H1 (cell line): ENCODE measurements around the gene IGF2R. TPM values are rescaled to one million over a fixed set of nuclear protein-coding genes. Genes with fewer than 3 reads are reported as not detected.

Experiments used
- CTCF ChIA-PET: fragments of 300-600 bp; sonication (Branson Sonifier 250); formaldehyde crosslinking; loops from one replicate; lab custom pipeline; 2021; ENCODE audit not compliant: partially characterized antibody; lab: Charles Lee
- POLR2A ChIA-PET: fragments of 300-600 bp; sonication (Branson Sonifier 250); formaldehyde crosslinking; loops from one replicate; lab custom pipeline; 2021; ENCODE audit warnings: inconsistent platforms; ENCODE audit not compliant: partially characterized antibody; lab: Charles Lee
- DNase-seq, 2 experiments: peaks; one replicate each; pipeline versions ENCODE4 v3.0.0 to v3.0.0-alpha.2; 2010 to 2022; ENCODE audit warnings: low spot score in 2 of 2, low read depth in 1 of 2, mixed read lengths in 1 of 2
- FAIRE-seq: peaks from 2 replicates; lab custom pipeline; 2011; peaks lifted over from hg19 to GRCh38; lab: Jason Lieb, UNC
- H2AFZ ChIP-seq: 2 replicates; pipeline ENCODE4 v1.8.1; 2012; ENCODE audit warnings: low read length, inconsistent platforms
- H2AK5ac ChIP-seq: 2 replicates; pipeline ENCODE4 v1.6.1; 2013; ENCODE audit warnings: low read depth, low read length
- H2BK120ac ChIP-seq: replicated peaks from 2 replicates; pipeline ENCODE3; 2013; ENCODE audit warnings: low read depth, low read length, inconsistent platforms
- H2BK12ac ChIP-seq: 2 replicates; pipeline ENCODE4 v1.6.1; 2013; ENCODE audit warnings: low read depth, low read length
- H2BK15ac ChIP-seq: 2 replicates; pipeline ENCODE4 v1.6.1; 2013; ENCODE audit warnings: low read length
- H2BK20ac ChIP-seq: 2 replicates; pipeline ENCODE4 v1.6.1; 2013; ENCODE audit warnings: low read length
- H2BK5ac ChIP-seq: 2 replicates; pipeline ENCODE4 v1.6.1; 2013; ENCODE audit warnings: low read depth, low read length
- H3K14ac ChIP-seq: 2 replicates; pipeline ENCODE4 v1.6.1; 2013; ENCODE audit warnings: inconsistent platforms; ENCODE audit not compliant: insufficient read length
- H3K18ac ChIP-seq: 2 replicates; pipeline ENCODE4 v1.6.1; 2013; ENCODE audit warnings: low read length; ENCODE audit errors: extremely low read depth
- H3K23ac ChIP-seq: 2 replicates; pipeline ENCODE4 v1.6.1; 2013; ENCODE audit warnings: inconsistent platforms; ENCODE audit not compliant: insufficient read length
- H3K23me2 ChIP-seq: 2 replicates; pipeline ENCODE4 v1.6.1; 2013; ENCODE audit warnings: low read depth, low read length
- H3K27ac ChIP-seq: 2 replicates; pipeline ENCODE4 v1.6.1; 2011; ENCODE audit warnings: low read depth, low read length, inconsistent platforms
- H3K27me3 ChIP-seq, 4 experiments: replicated peaks in 1 of 4; 1 replicate in 1 of 4; 2 replicates in 3 of 4; pipeline versions ENCODE4 v1.6.1 to v1.8.1; 2011 to 2013; ENCODE audit warnings: low read length in 3 of 4, mild to moderate bottlenecking in 3 of 4, inconsistent platforms in 2 of 4, mixed read lengths in 2 of 4, moderate library complexity in 1 of 4; ENCODE audit not compliant: control insufficient read depth in 3 of 4, insufficient read depth in 3 of 4; ENCODE audit errors: extremely low read depth in 1 of 4
- H3K36me3 ChIP-seq, 4 experiments: 2 replicates each; pipeline versions ENCODE4 v1.6.1 to v1.8.1; 2011 to 2013; ENCODE audit warnings: mild to moderate bottlenecking in 4 of 4, low read length in 3 of 4, moderate library complexity in 2 of 4, control low read depth in 1 of 4, inconsistent platforms in 1 of 4; ENCODE audit not compliant: insufficient read depth in 4 of 4, control insufficient read depth in 2 of 4
- H3K4ac ChIP-seq: replicated peaks from 2 replicates; pipeline ENCODE3; 2013; ENCODE audit warnings: low read length, low read depth, mixed read lengths, inconsistent platforms; ENCODE audit not compliant: insufficient read length
- H3K4me1 ChIP-seq, 4 experiments: replicated peaks in 1 of 4; 1 replicate in 1 of 4; 2 replicates in 3 of 4; pipeline versions ENCODE4 v1.6.1 to v1.8.1; 2011 to 2013; ENCODE audit warnings: low read length in 3 of 4, inconsistent platforms in 2 of 4, mixed read lengths in 1 of 4; ENCODE audit not compliant: insufficient read depth in 4 of 4, control insufficient read depth in 3 of 4
- H3K4me2 ChIP-seq, 2 experiments: 2 replicates each; pipeline versions ENCODE4 v1.6.1 to v1.8.1; 2011 to 2013; ENCODE audit warnings: low read depth in 2 of 2, low read length in 2 of 2, control low read depth in 1 of 2, inconsistent platforms in 1 of 2, mild to moderate bottlenecking in 1 of 2; ENCODE audit not compliant: insufficient read depth in 1 of 2
- H3K4me3 ChIP-seq, 4 experiments: fragments of 200-600, 300-600 bp in 1 of 4; sonication (generic), shearing (Covaris generic), sonication (Bioruptor Twin) in 1 of 4; 2 replicates each; pipeline versions ENCODE4 v1.5.1 to v1.8.1; 2011 to 2016; ENCODE audit warnings: low read length in 4 of 4, low read depth in 3 of 4, control low read depth in 2 of 4, inconsistent platforms in 2 of 4, mild to moderate bottlenecking in 2 of 4, mixed read lengths in 1 of 4, moderate library complexity in 1 of 4; ENCODE audit not compliant: insufficient read depth in 2 of 4; ENCODE audit errors: extremely low read depth in 1 of 4
- H3K56ac ChIP-seq: replicated peaks from 2 replicates; pipeline ENCODE3; 2013; ENCODE audit warnings: low read depth, mild to moderate bottlenecking, mixed read lengths, low read length, inconsistent platforms; ENCODE audit not compliant: insufficient read length
- H3K79me1 ChIP-seq: 2 replicates; pipeline ENCODE4 v1.6.1; 2013; ENCODE audit warnings: low read depth, low read length, control low read depth
- H3K79me2 ChIP-seq, 2 experiments: 2 replicates each; pipeline versions ENCODE4 v1.6.1 to v1.8.1; 2012 to 2013; ENCODE audit warnings: low read length in 2 of 2, mild to moderate bottlenecking in 2 of 2, inconsistent platforms in 1 of 2; ENCODE audit not compliant: insufficient read depth in 2 of 2, control insufficient read depth in 1 of 2
- H3K9ac ChIP-seq, 4 experiments: replicated peaks in 1 of 4; 1 replicate in 1 of 4; 2 replicates in 3 of 4; pipeline versions ENCODE4 v1.6.1 to v1.8.1; 2011 to 2013; ENCODE audit warnings: low read depth in 3 of 4, low read length in 3 of 4, control low read depth in 2 of 4, mild to moderate bottlenecking in 2 of 4, moderate library complexity in 2 of 4, inconsistent platforms in 1 of 4; ENCODE audit errors: extremely low read depth in 1 of 4
- H3K9me3 ChIP-seq, 2 experiments: 2 replicates each; pipeline versions ENCODE4 v1.6.1 to v1.8.1; 2012 to 2013; ENCODE audit warnings: mild to moderate bottlenecking in 2 of 2, moderate library complexity in 2 of 2, control low read depth in 1 of 2, inconsistent platforms in 1 of 2, low read depth in 1 of 2, low read length in 1 of 2, mixed read lengths in 1 of 2; ENCODE audit not compliant: insufficient read depth in 2 of 2
- H4K20me1 ChIP-seq, 2 experiments: replicated peaks in 1 of 2; 2 replicates each; pipeline versions ENCODE3 to v1.8.1; 2011 to 2013; ENCODE audit warnings: inconsistent platforms in 2 of 2, low read length in 2 of 2, mild to moderate bottlenecking in 1 of 2; ENCODE audit not compliant: insufficient read depth in 2 of 2, control insufficient read depth in 1 of 2
- H4K5ac ChIP-seq: 2 replicates; pipeline ENCODE4 v1.6.1; 2013; ENCODE audit warnings: low read length, low read depth, mixed read lengths, inconsistent platforms; ENCODE audit not compliant: insufficient read length
- H4K8ac ChIP-seq: 2 replicates; pipeline ENCODE4 v1.8.0; 2013; ENCODE audit warnings: mild to moderate bottlenecking, moderate library complexity, low read length, inconsistent platforms; ENCODE audit not compliant: insufficient read depth; ENCODE audit errors: extremely low read depth
- H4K91ac ChIP-seq: replicated peaks from 2 replicates; pipeline ENCODE3; 2013; ENCODE audit warnings: low read length, mixed read lengths, inconsistent platforms; ENCODE audit not compliant: insufficient read length
- BACH1 ChIP-seq: IDR thresholded peaks from 2 replicates; pipeline ENCODE4 v1.6.1; 2012; ENCODE audit warnings: low read length, improper control_type of control experiment
- CEBPB ChIP-seq: IDR thresholded peaks from 2 replicates; pipeline ENCODE4 v1.6.1; 2012; ENCODE audit warnings: low read depth, low read length
- CREB1 ChIP-seq: IDR thresholded peaks from 2 replicates; pipeline ENCODE4 v1.6.1; 2012; ENCODE audit warnings: inconsistent platforms
- EZH2 ChIP-seq: fragments of 200-600 bp; sonication (generic); IDR thresholded peaks from 2 replicates; pipeline ENCODE4 v1.7.1; 2012; ENCODE audit warnings: low read depth, mild to moderate bottlenecking, moderate library complexity, low read length, inconsistent platforms; ENCODE audit not compliant: severe bottlenecking
- JUND ChIP-seq: IDR thresholded peaks from 2 replicates; pipeline ENCODE4 v1.6.1; 2011; ENCODE audit warnings: mild to moderate bottlenecking, improper control_type of control experiment, low read length
- NANOG ChIP-seq: IDR thresholded peaks from 2 replicates; pipeline ENCODE4 v1.6.1; 2011; ENCODE audit warnings: low read length, low read depth, mild to moderate bottlenecking, inconsistent platforms; ENCODE audit not compliant: insufficient read depth, poor library complexity, severe bottlenecking
- RFX5 ChIP-seq: IDR thresholded peaks from 2 replicates; pipeline ENCODE4 v1.6.1; 2011; ENCODE audit warnings: low read depth, low read length, improper control_type of control experiment, borderline replicate concordance
- RNF2 ChIP-seq: fragments of 200-900, 300-1000 bp; sonication (generic); IDR thresholded peaks from 2 replicates; pipeline ENCODE4 v1.7.1; 2016; ENCODE audit warnings: borderline replicate concordance, low read depth, mild to moderate bottlenecking, antibody characterized with exemption, low read length; ENCODE audit not compliant: poor library complexity, severe bottlenecking; ENCODE audit errors: missing control alignments
- SIX5 ChIP-seq: IDR thresholded peaks from 2 replicates; pipeline ENCODE4 v1.6.1; 2011; ENCODE audit warnings: mild to moderate bottlenecking, low read depth, low read length
- SP4 ChIP-seq: IDR thresholded peaks from 2 replicates; pipeline ENCODE4 v1.6.1; 2012; ENCODE audit warnings: low read length, inconsistent platforms
- TAF7 ChIP-seq: optimal IDR thresholded peaks from 2 replicates; pipeline ENCODE3; 2011; ENCODE audit warnings: low read depth, mild to moderate bottlenecking, inconsistent platforms, low read length, moderate library complexity, borderline replicate concordance
- WGBS, 2 experiments: shearing (Covaris generic) in 1 of 2; methylation state at CpG; one replicate each; pipeline versions ENCODE4 v1.1.6 to v1.1.7; 2013 to 2015; ENCODE audit warnings: low lambda C conversion rate in 2 of 2, mixed read lengths in 2 of 2, inconsistent platforms in 1 of 2, low coverage in 1 of 2, missing lambda C conversion rate in 1 of 2; ENCODE audit not compliant: insufficient replicate concordance in 2 of 2, insufficient coverage in 1 of 2, insufficient read length in 1 of 2; ENCODE audit errors: extremely low coverage in 1 of 2, missing lambda C conversion rate in 1 of 2; 5-methylcytosine and 5-hydroxymethylcytosine counted together
- polyA plus RNA-seq, 7 experiments: library from polyadenylated mRNA; depleted of rRNA in 3 of 7; stranded (reverse) in 5 of 7; unstranded in 2 of 7; fragments of >200 nt in 5 of 7; fragments of 200-250 nt in 2 of 7; gene quantifications; 1 replicate in 5 of 7; 2 replicates in 1 of 7; 4 replicates in 1 of 7; pipeline versions ENCODE4 v1.2.1 to v1.2.3, GENCODE V29; 2011 to 2013; ENCODE audit warnings: missing spikeins in 2 of 7, mixed read lengths in 2 of 7
- total RNA-seq: library from RNA; stranded (reverse); fragmentation: NEBNext Ultra II Directional; extraction: Animal tissue kit (Norgen Biotek cat#: 25700); gene quantifications from 2 replicates; pipeline ENCODE4 v1.2.1, GENCODE V29; 2021
- TF ChIP-seq, protein P1 (sequence below): IDR thresholded peaks from 2 replicates; pipeline ENCODE4 v1.6.1; 2012; ENCODE audit warnings: inconsistent platforms

Gene IGF2R
- total and polyA plus RNA-seq, 2 of the 8 experiments (the other 6 are each of a cell fraction or from before 2014, with no cell fraction given) = 20.6 to 74.1 TPM

DNA sequence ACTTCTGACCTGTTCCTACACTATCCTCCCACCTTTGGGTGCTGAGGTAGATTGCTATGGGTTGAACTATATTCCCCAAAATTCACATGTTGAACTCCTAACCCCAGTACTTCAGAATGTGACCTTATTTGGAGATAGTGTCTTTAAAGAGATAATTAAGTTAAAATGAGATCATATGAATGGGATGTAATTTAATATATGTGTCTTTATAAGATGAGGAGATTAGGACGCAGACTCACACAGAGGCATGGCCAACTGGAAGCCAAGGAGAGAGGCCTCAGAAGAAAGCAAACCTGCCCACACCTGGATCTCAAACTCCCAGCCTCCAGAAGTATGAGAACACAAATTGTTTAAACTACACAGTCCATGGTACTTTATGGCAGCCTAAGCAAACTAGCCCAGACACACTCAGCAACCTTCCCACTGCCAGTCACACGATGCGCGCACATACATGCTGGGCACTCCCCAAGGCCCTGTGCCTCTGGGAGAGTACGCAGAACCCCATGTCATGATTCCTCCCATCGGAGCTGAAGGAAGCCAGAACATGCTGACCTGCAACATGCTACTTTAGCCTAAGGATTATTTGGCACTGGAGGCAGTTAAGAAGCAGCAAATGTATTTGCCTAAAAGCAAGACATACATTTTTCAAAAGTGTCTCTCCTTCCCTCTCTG is 143.9 kb downstream of the IGF2R start:
- peaks cover 0 to 7% (median 1%) of the 10 kb centered on the region in 4 experiments; a peak in 1 of 7 replicates for H3K4me1 ChIP-seq
- no peak overlapping the region for H2BK120ac ChIP-seq
- H2BK15ac ChIP-seq = no peak overlapping the region
- no peak for FAIRE-seq
- no peak overlapping the region for H3K27ac ChIP-seq
- H3K14ac ChIP-seq = no peak overlapping the region
- no peak overlapping the region for H4K5ac ChIP-seq
- H3K79me1 ChIP-seq = no peaks in the 10 kb centered on the region
- 93% methylated on average over 6 of the region's 6 CpGs; no CpG with 5 or more reads in 1 of the 2 experiments for whole genome bisulfite sequencing, 2 experiments
- ChIA-PET CTCF (interaction anchor here (0.7 to 2.8 kb wide), 8 partner anchors 8 to 343 kb away, joined by 3 to 10 read pairs (median 4); partner anchors contain the start of gene SLC22A1), POLR2A (interaction anchor here (1.1 kb wide), 1 partner anchor 35 kb away, joined by 4 read pairs; no protein-coding TSS in a partner anchor)
- no peak for DNase-seq
- no peaks in the 10 kb centered on the region for H3K27me3 ChIP-seq
- no peak overlapping the region for H3K9ac ChIP-seq
- H4K91ac ChIP-seq = no peak overlapping the region
- no peak overlapping the region for H2BK20ac ChIP-seq
- peaks cover 0 to 3% of the 10 kb centered on the region in 2 experiments; a peak in 2 of 4 replicates for H3K9me3 ChIP-seq
- H3K4me2 ChIP-seq = no peak overlapping the region
- no peak overlapping the region for H3K4me3 ChIP-seq
- H3K18ac ChIP-seq = 0 out of 2 replicates have a peak overlapping the region, but pooled peaks have one; percentile 13
- H4K8ac ChIP-seq = peak overlapping the region; percentile 71; the same call in 1 of the 2 replicates
- no peak overlapping the region for H3K23ac ChIP-seq
- TF ChIP-seq BACH1 = no peak
- TF ChIP-seq TAF7 = no peak
- no peak for TF ChIP-seq RNF2
- no peak for TF ChIP-seq EZH2
- no peak for TF ChIP-seq NANOG
- TF ChIP-seq SP4 = no peak
- TF ChIP-seq, protein P1, sequence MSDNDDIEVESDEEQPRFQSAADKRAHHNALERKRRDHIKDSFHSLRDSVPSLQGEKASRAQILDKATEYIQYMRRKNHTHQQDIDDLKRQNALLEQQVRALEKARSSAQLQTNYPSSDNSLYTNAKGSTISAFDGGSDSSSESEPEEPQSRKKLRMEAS = no peak
- no peak for TF ChIP-seq CEBPB
- TF ChIP-seq RFX5 = no peak
- no peak for TF ChIP-seq JUND
- TF ChIP-seq SIX5 = no peak
- no peak for TF ChIP-seq CREB1
- no peaks in the 10 kb centered on the region for H4K20me1 ChIP-seq
- peak overlapping the region; percentile 41 for H3K4ac ChIP-seq
- peaks cover 0 to 2% (median 0%) of the 10 kb centered on the region in 4 experiments; a peak in 2 of 8 replicates for H3K36me3 ChIP-seq
- H2BK5ac ChIP-seq = no peak overlapping the region
- no peak overlapping the region for H2AFZ ChIP-seq
- H2AK5ac ChIP-seq = no peak overlapping the region
- no peak overlapping the region for H3K56ac ChIP-seq
- H2BK12ac ChIP-seq = peak overlapping the region; percentile 85
- H3K23me2 ChIP-seq = no peaks in the 10 kb centered on the region
- H3K79me2 ChIP-seq = no peaks in the 10 kb centered on the region
